ENCODE measurements around the gene CHST7. TPM values are rescaled to one million over a fixed set of nuclear protein-coding genes. Genes with fewer than 3 reads are reported as not detected.

The CHST7 gene
- total and polyA plus RNA-seq, 2 of the 8 experiments (the other 6 are each of a cell fraction or from before 2014, with no cell fraction given) = 7.9 to 14.1 TPM

- H3K4me3 ChIP-seq (ENCODE audit: extremely low read depth in 1 of 4, insufficient read depth in 2 of 4, low read depth in 3 of 4, low read length in 4 of 4) = no peak overlapping the region
- H3K27me3 ChIP-seq (replicated peaks in 1 of 4; ENCODE audit: control insufficient read depth in 3 of 4, extremely low read depth in 1 of 4, insufficient read depth in 3 of 4, low read length in 3 of 4) = no peaks in the 10 kb centered on the region
- H3K4me2 ChIP-seq (ENCODE audit: insufficient read depth in 1 of 2, low read depth in 2 of 2, low read length in 2 of 2) = no peak overlapping the region
- peaks cover 0 to 1% (median 0%) of the 10 kb centered on the region in 4 experiments; a peak in 2 of 8 replicates for H3K36me3 ChIP-seq (ENCODE audit: control insufficient read depth in 2 of 4, insufficient read depth in 4 of 4, low read length in 3 of 4)
- H3K27ac ChIP-seq (ENCODE audit: low read depth, low read length) = no peak overlapping the region
- ChIA-PET CTCF (ENCODE audit: partially characterized antibody) (interaction anchor here (1.0 kb wide), 1 partner anchor 56 kb away, joined by 3 read pairs; no protein-coding TSS in a partner anchor), POLR2A (ENCODE audit: partially characterized antibody) (no interaction called here)
- peaks cover 0 to under 1% of the 10 kb centered on the region in 2 experiments; a peak in 1 of 4 replicates for H3K9me3 ChIP-seq (ENCODE audit: insufficient read depth in 2 of 2, low read depth in 1 of 2, low read length in 1 of 2)
- no peak overlapping the region for H4K8ac ChIP-seq (ENCODE audit: extremely low read depth, insufficient read depth, low read length)
- no peak overlapping the region for H2AK5ac ChIP-seq (ENCODE audit: low read depth, low read length)
- no peak overlapping the region for H2BK5ac ChIP-seq (ENCODE audit: low read depth, low read length)
- no peaks in the 10 kb centered on the region for H3K23me2 ChIP-seq (ENCODE audit: low read depth, low read length)
- no peaks in the 10 kb centered on the region for H3K79me2 ChIP-seq (ENCODE audit: control insufficient read depth in 1 of 2, insufficient read depth in 2 of 2, low read length in 2 of 2)
- H4K20me1 ChIP-seq (replicated peaks in 1 of 2; ENCODE audit: control insufficient read depth in 1 of 2, insufficient read depth in 2 of 2, low read length in 2 of 2) = no peaks in the 10 kb centered on the region
- peak; percentile 55; the same call in 1 of the 2 replicates for TF ChIP-seq CEBPB (IDR thresholded peaks at IDR 0.05; ENCODE audit: low read depth, low read length)
- TF ChIP-seq ATF2 (IDR thresholded peaks at IDR 0.05; ENCODE audit: low read length) = no peak
- H3K56ac ChIP-seq (replicated peaks; ENCODE audit: insufficient read length, low read depth, low read length) = no peak overlapping the region
- no peak overlapping the region for H4K5ac ChIP-seq (ENCODE audit: insufficient read length, low read depth, low read length)
- no peaks in the 10 kb centered on the region for H3K79me1 ChIP-seq (ENCODE audit: low read depth, low read length)
- H2BK15ac ChIP-seq (ENCODE audit: low read length) = no peak overlapping the region
- no peak overlapping the region for H4K91ac ChIP-seq (replicated peaks; ENCODE audit: insufficient read length, low read length)
- no peak overlapping the region for H3K4ac ChIP-seq (replicated peaks; ENCODE audit: insufficient read length, low read depth, low read length)
- H3K9ac ChIP-seq (replicated peaks in 1 of 4; ENCODE audit: extremely low read depth in 1 of 4, low read depth in 3 of 4, low read length in 3 of 4) = no peak overlapping the region
- DNase-seq (ENCODE audit: low read depth in 1 of 2, low spot score in 2 of 2) (no peak), FAIRE-seq (no peak)
- peaks cover 0 to 3% (median 0%) of the 10 kb centered on the region in 4 experiments; a peak in 1 of 7 replicates for H3K4me1 ChIP-seq (replicated peaks in 1 of 4; ENCODE audit: control insufficient read depth in 3 of 4, insufficient read depth in 4 of 4, low read length in 3 of 4)
- H2BK120ac ChIP-seq (replicated peaks; ENCODE audit: low read depth, low read length) = no peak overlapping the region
- no peak overlapping the region for H3K14ac ChIP-seq (ENCODE audit: insufficient read length)
- H2BK20ac ChIP-seq (ENCODE audit: low read length) = no peak overlapping the region
- H3K18ac ChIP-seq (ENCODE audit: extremely low read depth, low read length) = no peak overlapping the region
- 70% methylated on average over 2 of the region's 2 CpGs; no CpG with 5 or more reads in 1 of the 2 experiments for WGBS, 2 experiments (ENCODE audit: extremely low coverage in 1 of 2, insufficient coverage in 1 of 2, insufficient read length in 1 of 2, insufficient replicate concordance in 2 of 2, low coverage in 1 of 2, low lambda C conversion rate in 2 of 2, missing lambda C conversion rate in 1 of 2)
- no peak overlapping the region for H2BK12ac ChIP-seq (ENCODE audit: low read depth, low read length)
- H2AFZ ChIP-seq (ENCODE audit: low read length) = no peak overlapping the region
- H3K23ac ChIP-seq (ENCODE audit: insufficient read length) = no peak overlapping the region
Measured at GRCh38 chrX:46554942-46555341, 18.6 kb upstream of the CHST7 start.

Measured in H1 (cell line).